ENCODE data around the gene ANKRD44.
"Not testable (repeated sequence)": the region's sequence is repeated elsewhere in the genome, so short reads cannot be mapped to it uniquely, and the experiment has no call there.

ANKRD44 gene

GRCh38 chr2:197071213-197071612, 239.4 kb downstream of the ANKRD44 start:
- DNase-seq: no peak

DNA sequence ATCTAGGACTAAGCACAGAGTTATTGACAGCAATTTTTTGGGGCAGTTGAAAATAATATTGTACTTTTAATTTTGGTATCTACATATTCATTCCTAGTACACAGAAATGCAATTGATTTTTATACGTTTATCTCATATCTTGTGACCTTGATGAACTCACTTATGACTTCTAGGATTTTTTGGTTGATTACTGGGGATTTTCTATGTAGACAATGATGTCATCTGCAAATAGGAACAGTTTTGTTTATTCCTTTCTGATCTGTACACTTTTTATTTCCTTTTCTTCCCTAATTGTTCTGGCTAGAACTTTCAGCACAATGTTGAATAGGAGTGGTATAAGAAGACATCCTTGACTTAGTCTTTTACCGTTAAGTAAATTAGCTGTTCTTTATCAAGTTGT, 240.6 kb downstream of the ANKRD44 start:
- DNase-seq: no peak

DNA sequence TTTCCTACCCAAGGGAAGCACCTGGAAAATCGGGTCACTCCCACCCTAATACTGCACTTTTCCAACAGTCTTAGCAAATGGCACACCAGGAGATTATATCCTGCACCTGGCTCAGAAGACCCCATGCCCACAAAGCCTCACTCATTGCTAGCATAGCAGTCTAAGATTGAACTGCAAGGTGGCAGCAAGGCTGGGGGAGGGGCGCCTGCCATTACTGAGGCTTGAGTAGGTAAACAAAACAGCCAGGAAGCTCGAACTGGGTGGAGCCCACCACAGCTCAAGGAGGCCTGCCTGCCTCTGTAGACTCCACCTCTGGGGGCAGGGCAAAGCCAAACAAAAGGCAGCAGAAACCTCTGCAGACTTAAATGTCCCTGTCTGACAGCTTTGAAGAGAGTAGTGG, 248.0 kb downstream of the ANKRD44 start:
- not testable (repeated sequence) for DNase-seq

GRCh38 chr2:197059477-197059876, 251.1 kb downstream of the ANKRD44 start:
- no peak for DNase-seq

DNA sequence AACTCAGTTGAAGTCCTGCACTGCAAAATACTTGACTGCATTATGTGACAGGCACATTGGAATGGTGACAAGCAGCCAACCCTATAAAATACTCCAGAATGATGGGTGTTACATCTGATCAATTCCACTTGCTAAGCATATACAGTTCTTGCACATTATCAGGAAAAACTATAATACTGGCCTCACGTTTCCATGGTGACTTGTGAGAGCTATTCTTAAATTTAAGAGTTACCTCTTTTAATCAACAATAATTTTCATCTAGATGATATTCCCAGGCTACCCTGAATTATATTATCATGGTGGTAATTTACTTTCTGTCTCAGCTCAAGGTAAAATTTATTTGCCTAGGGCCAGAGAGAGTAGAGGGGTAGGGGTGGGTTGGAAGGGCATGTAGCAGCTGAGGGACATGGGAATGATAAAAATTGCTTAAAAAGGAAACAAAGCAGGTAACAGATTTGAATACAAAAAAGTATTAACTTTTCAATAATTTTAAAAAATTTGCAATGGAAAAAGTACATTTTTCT, 251.7 kb downstream of the ANKRD44 start:
- DNase-seq: no peak

GRCh38 chr2:197057959-197058358, 252.6 kb downstream of the ANKRD44 start:
- DNase-seq: no peak

DNA sequence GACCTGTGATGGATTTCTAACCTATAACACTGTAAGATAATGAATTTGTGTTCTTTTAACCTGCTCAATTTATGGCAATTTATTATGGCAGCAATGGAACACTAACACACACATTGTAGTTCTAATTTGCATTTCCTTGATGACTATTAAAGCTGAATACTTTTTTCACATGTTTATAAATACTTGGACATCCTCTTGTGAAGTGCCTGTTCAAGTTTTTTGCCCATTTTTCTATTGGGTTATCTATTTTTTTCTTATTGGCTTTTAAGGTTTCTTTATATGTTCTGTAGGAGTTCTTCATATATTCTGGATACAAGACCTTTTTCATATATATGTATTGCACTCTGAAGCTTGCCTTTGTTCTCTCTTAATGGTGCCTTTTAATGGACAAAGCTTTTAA, 255.5 kb downstream of the ANKRD44 start:
- DNase-seq: no peak

- DNase-seq: peak; percentile 14
Measured at GRCh38 chr2:197054437-197054836, 256.1 kb downstream of the ANKRD44 start.

- DNase-seq: peak; percentile 22
Measured at GRCh38 chr2:197052356-197052755, 258.2 kb downstream of the ANKRD44 start.

- no peak for DNase-seq
Measured at GRCh38 chr2:197045115-197045514, 265.5 kb downstream of the ANKRD44 start.

GRCh38 chr2:197042739-197043196, 267.8 kb downstream of the ANKRD44 start:
- peak; percentile 64 for DNase-seq

- no peak for DNase-seq
Measured at GRCh38 chr2:197037863-197038398, 272.6 kb downstream of the ANKRD44 start.

- DNase-seq: no peak
Measured at GRCh38 chr2:197035002-197035401, 275.6 kb downstream of the ANKRD44 start.

DNA sequence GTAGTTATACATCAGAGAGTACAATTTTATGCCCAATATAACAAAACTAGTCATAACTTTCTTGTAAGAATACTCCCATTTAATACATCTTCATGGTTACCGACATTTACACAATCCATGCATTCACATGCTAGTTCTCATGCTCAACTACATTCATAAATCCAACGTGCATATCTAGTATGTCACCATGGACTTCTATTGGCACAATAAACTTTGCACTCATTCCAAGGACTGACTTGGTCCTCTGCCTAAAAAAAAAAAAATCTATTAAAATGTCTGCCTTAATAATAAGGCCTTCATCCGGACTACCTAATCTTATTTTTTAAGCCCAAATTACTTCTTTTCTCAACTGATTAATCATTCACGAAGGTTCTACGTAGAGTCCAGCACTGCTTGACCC, 276.3 kb downstream of the ANKRD44 start:
- DNase-seq: no peak

DNA sequence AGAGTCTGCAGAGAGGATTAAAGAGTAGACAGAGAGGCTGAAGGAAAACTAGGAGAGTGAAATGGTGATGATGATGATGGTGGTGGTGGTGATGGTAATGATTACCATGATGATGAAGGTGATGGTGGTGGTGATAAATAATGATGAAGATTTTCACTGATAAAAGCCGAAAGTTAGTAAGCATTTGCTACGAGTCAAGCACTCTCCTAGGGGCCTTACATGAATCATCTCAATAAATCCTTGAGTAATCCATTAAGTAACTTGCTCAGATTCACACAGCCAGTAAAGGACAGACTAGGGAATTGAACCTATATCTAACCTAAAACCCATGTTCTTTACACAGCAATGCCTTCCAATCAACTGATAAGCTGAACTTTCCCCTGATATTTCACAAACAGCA, 277.4 kb downstream of the ANKRD44 start:
- no peak for DNase-seq

- no peak for DNase-seq
Measured at GRCh38 chr2:197031803-197032202, 278.8 kb downstream of the ANKRD44 start.

GRCh38 chr2:197030090-197030489, 280.5 kb downstream of the ANKRD44 start:
- DNase-seq: no peak

GRCh38 chr2:197028633-197029032, 281.9 kb downstream of the ANKRD44 start:
- no peak for DNase-seq

GRCh38 chr2:197028230-197028629, 282.4 kb downstream of the ANKRD44 start:
- no peak for DNase-seq

GRCh38 chr2:197024206-197024605, 286.4 kb downstream of the ANKRD44 start:
- no peak for DNase-seq

DNA sequence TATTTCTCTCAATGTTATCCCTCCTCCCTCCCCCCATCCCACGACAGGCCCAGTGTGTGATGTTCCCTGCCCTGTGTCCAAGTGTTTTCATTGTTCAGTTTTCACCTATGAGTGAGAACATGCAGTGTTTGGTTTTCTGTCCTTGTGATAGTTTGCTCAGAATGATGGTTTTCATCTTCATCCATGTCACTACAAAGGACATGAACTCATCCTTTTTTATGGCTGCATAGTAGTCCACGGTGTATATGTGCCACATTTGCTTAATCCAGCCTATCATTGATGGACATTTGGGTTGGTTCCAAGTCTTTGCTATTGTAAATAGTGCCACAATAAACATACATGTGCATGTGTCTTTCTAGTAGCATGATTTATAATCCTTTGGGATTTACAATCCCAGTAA, 289.7 kb downstream of the ANKRD44 start:
- not testable (repeated sequence) for DNase-seq

- no peak for DNase-seq
Measured at GRCh38 chr2:197013098-197013497, 297.5 kb downstream of the ANKRD44 start.

GRCh38 chr2:197011801-197012641, 298.6 kb downstream of the ANKRD44 start:
- peak; percentile 65 for DNase-seq

- DNase-seq: no peak
Measured at GRCh38 chr2:197011021-197011417, 299.6 kb downstream of the ANKRD44 start.
